ENCODE measurements around the gene UBE2G1.

- TF ChIP-seq POLR2A (IDR thresholded peaks at IDR 0.05; ENCODE audit: insufficient read depth in 1 of 2, low read depth in 2 of 2, low read length in 2 of 2) (no peak), ZNF781 (CRISPR knock-in tag; IDR thresholded peaks at IDR 0.05; ENCODE audit: borderline replicate concordance, not compliant biosample characterization) (no peak), ZNF318 (CRISPR knock-in tag; IDR thresholded peaks at IDR 0.05) (no peak), HNRNPK (IDR thresholded peaks at IDR 0.05; ENCODE audit: low read depth, low read length, poor library complexity, severe bottlenecking) (no peak), REL (CRISPR knock-in tag; conservative IDR thresholded peaks at IDR 0.05) (no peak), SOX6 (IDR thresholded peaks at IDR 0.05) (no peak), SOX6 (CRISPR knock-in tag; IDR thresholded peaks at IDR 0.05) (no peak)
Measured at GRCh38 chr17:4331614-4332013, 34.9 kb downstream of the UBE2G1 start.

Data from HepG2 (cell line).